OCI-LY3 (cell line): ENCODE results near the gene CAT.

ENCODE experiments used
- CTCF ChIP-seq: fragments of 200-600, 300-600 bp; sonication (generic); IDR thresholded peaks from 2 replicates; pipeline ENCODE4 v1.5.1; 2014; ENCODE audit warnings: antibody characterized with exemption, low read length, low read depth
- EZH2phosphoT487 ChIP-seq: fragments of 200-600 bp; shearing (Covaris generic); IDR thresholded peaks from 2 replicates; pipeline ENCODE4 v1.6.1; 2018; ENCODE audit warnings: antibody characterized with exemption, mixed run types, low read depth

GRCh38 chr11:34507156-34507555, 68.4 kb downstream of the CAT start:
- TF ChIP-seq CTCF: no peak
- TF ChIP-seq EZH2phosphoT487: no peak
